GM18861 (cell line): ENCODE data around the gene MFAP2.
"Not testable (repeated sequence)": the region's sequence is repeated elsewhere in the genome, so short reads cannot be mapped to it uniquely, and the experiment has no call there.

ENCODE experiments used
- ATAC-seq: cut with Tn5 transposase; IDR thresholded peaks from one replicate; pipeline ENCODE4 v1.9.1; 2021; ENCODE audit not compliant: unreplicated experiment

The MFAP2 gene

DNA sequence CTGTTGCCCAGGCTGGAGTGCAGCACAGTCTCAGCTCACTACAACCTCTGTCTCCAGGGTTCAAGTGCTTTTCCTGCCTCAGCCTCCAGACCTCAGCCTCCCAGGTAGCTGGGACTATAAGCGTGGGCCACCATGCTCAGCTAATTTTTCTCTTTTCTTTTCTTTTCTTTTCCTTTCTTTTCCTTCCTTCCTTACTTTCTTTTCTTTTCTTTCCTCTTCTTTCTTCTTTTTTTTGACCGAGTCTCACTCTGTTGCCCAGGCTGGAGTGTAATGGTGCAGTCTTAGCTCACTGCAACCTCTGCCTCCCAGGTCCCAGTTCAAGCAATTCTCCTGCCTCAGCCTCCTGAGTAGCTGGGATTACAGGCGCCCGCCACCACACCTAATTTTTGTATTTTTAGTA, 16.3 kb downstream of the MFAP2 start:
- ATAC-seq = not testable (repeated sequence)

- ATAC-seq = no peak
Observed at GRCh38 chr1:16961297-16962133, 18.9 kb downstream of the MFAP2 start.

DNA sequence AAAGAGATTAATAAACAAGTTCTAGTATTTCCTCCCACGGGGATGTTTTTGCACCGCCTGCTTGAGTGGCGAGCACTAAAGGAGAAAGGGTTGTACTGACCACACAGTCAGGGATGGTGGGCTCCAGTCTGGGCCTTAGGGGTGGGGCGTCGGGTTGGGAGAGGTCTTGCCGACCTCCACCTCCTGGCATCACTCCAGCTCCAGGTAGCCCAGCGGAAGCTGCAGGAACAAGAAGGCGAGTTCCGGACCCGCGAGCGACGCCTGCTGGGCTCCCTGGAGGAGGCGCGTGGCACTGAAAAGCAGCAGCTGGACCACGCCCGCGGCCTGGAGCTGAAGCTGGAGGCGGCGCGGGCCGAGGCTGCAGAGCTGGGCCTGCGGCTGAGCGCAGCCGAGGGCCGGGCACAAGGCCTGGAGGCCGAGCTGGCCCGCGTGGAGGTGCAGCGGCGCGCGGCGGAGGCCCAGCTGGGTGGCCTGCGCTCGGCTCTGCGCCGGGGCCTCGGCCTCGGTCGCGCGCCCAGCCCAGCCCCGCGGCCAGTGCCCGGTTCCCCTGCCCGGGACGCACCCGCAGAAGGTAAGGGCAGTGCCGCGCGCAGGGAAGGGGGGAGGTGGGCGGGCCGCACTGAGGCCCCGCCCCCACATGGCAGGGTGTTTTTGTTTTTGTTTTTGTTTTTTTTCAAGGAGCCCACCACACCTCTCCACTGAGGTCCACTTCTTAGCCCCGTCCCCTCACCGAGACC, 19.7 kb downstream of the MFAP2 start:
- no peak for ATAC-seq

- ATAC-seq = no peak
Observed at GRCh38 chr1:16958475-16958874, 21.9 kb downstream of the MFAP2 start.

- no peak for ATAC-seq
Observed at GRCh38 chr1:16957731-16958130, 22.7 kb downstream of the MFAP2 start.

DNA sequence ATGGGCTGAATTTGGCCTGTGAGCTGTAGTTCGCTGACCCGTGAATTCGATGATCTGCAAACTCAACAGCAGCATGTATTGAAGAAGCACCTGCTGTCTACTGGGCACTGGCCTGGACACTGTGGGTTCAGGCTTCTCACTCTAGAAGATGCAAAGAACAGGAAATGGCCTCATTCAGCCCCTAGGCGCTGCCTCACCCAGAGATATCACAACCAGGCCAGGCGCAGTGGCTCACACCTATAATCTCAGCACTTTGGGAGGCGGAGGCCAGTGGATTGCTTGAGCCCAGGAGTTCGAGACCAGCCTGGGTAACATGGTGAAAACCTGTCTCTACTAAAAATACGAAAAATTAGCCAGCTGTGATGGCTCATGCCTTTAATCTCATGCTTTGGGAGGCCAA, 23.6 kb downstream of the MFAP2 start:
- no peak for ATAC-seq

DNA sequence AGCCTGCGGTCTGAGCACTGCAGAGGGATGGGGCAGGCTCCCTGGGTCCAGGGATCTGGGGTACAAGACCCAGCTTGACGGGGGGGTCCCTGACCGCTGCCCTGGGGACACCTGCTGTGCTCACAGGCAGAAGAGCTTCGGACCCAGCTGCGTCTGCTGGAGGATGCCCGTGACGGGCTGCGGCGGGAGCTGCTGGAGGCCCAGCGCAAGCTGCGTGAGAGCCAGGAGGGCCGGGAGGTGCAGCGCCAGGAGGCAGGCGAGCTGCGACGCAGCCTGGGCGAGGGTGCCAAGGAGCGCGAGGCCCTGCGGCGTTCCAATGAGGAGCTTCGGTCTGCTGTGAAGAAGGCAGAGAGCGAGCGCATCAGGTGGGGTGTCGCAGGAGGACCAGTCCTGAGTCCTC, 25.2 kb downstream of the MFAP2 start:
- ATAC-seq = no peak

DNA sequence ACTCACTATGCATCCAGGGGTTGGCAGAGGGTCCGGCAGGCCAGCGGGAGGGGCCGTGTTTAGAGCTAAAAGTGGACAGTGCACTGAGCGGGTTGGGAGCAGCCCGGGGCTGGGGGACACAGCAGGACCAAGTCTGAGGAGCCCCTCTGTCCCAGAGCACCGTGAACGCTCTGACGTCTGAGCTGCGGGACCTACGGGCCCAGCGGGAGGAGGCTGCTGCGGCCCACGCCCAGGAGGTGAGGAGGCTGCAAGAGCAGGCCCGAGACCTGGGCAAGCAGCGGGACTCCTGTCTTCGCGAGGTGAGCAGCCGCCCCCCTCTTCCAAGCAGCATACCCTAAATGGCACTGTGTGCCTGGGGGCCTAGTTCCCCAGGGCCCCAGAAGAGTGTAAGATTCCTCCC, 25.8 kb downstream of the MFAP2 start:
- ATAC-seq = no peak

GRCh38 chr1:16952376-16952775, 28.0 kb downstream of the MFAP2 start:
- not testable (repeated sequence) for ATAC-seq

- ATAC-seq = not testable (repeated sequence)
Observed at GRCh38 chr1:16949026-16949425, 31.4 kb downstream of the MFAP2 start.

GRCh38 chr1:16948282-16948891, 32.0 kb downstream of the MFAP2 start:
- not testable (repeated sequence) for ATAC-seq

DNA sequence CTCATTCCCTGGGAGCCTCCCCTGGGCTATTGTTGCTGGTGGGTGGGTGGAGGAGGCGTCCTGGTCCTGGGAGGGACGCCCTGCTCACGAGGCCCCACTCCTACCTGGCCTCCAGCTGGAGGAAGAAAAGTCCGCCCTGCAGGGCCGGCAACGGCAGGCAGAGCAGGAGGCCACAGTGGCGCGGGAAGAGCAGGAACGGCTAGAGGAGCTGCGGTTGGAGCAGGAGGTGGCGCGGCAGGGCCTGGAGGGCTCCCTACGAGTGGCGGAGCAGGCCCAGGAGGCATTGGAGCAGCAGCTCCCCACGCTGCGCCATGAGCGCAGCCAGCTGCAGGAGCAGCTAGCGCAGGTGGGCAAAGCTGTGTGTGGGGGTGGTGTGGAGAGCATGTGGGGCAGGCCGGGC, 33.8 kb downstream of the MFAP2 start:
- no peak for ATAC-seq

DNA sequence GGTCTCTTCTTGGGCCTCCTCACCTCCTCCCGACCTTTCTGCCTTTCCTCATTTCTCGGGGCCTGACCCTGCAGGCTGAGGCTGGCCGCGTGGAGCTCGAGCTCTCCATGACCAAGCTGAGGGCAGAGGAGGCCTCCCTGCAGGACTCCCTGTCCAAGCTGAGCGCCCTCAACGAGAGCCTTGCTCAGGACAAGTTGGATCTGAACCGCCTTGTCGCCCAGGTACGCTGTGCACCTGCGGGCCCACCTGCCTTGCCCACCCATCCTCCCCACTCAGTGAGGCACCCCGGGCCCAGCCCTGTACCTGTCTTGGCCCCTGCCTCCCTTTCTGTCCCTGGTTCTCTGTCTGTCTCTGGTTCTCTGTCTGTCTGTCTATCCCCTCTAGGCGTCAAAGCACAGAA, 34.2 kb downstream of the MFAP2 start:
- not testable (repeated sequence) for ATAC-seq

GRCh38 chr1:16945512-16945911, 34.9 kb downstream of the MFAP2 start:
- not testable (repeated sequence) for ATAC-seq

GRCh38 chr1:16944038-16944437, 36.4 kb downstream of the MFAP2 start:
- no peak for ATAC-seq

- ATAC-seq = not testable (repeated sequence)
Observed at GRCh38 chr1:16939386-16940180, 40.8 kb downstream of the MFAP2 start.

- ATAC-seq = no peak
Observed at GRCh38 chr1:16938351-16939321, 41.8 kb downstream of the MFAP2 start.

DNA sequence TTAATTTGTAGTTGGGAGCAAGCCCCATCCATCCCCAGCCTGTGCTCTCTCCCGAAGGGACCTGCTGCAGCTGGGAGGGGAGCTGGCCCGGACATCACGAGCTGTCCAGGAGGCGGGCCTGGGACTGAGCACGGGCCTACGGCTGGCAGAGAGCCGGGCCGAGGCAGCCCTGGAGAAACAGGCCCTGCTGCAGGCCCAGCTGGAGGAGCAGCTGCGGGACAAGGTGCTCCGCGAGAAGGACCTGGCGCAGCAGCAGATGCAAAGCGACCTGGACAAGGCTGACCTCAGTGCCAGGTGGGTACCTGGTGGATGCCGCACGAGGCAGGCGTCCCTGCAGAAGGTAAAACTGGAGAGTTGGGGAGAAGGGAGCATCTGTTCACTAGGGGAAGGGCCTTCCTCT, 43.8 kb downstream of the MFAP2 start:
- ATAC-seq = not testable (repeated sequence)

- ATAC-seq = not testable (repeated sequence)
Observed at GRCh38 chr1:16933945-16934344, 46.5 kb downstream of the MFAP2 start.
